K562 (cell line): ENCODE results near the gene LRRTM1. TPM values are rescaled to one million over a fixed set of nuclear protein-coding genes. Genes with fewer than 3 reads are reported as not detected.
A peak's percentile ranks its signal among the peaks of the same experiment; 100 is the strongest.

Experiments used
- ASH1L ChIP-seq: fragments of 450-650 bp; IDR thresholded peaks from 2 replicates; pipeline ENCODE4 v1.6.1; 2018; ENCODE audit warnings: borderline replicate concordance, mild to moderate bottlenecking, low read depth; ENCODE audit not compliant: partially characterized antibody
- BACH1 ChIP-seq: fragments of 200-800 bp; sonication (Bioruptor generic); IDR thresholded peaks from 2 replicates; pipeline ENCODE4 v1.6.1; 2016; ENCODE audit warnings: missing genetic modification characterization, missing compliant biosample characterization
- BRCA1 ChIP-seq, 2 experiments: fragments of 450-650 bp in 1 of 2; sonication (generic) in 1 of 2; formaldehyde crosslinking in 1 of 2; IDR thresholded peaks; 2 replicates each; pipeline versions ENCODE4 v1.5.0 to v1.6.1; 2017 to 2020; ENCODE audit warnings: mild to moderate bottlenecking in 1 of 2, missing genetic modification reagents in 1 of 2
- ETV5 ChIP-seq: sonication (generic); formaldehyde crosslinking; IDR thresholded peaks from 2 replicates; pipeline ENCODE4 v1.4.0; 2020; ENCODE audit warnings: low read depth, mild to moderate bottlenecking, missing genetic modification reagents
- HOMEZ ChIP-seq: fragments of 250-450 bp; sonication (Bioruptor Pico); IDR thresholded peaks from 2 replicates; pipeline ENCODE4 v1.4.0; 2020; ENCODE audit warnings: mild to moderate bottlenecking, moderate library complexity
- HOXB6 ChIP-seq: fragments of 250-450 bp; sonication (Bioruptor Pico); IDR thresholded peaks from 2 replicates; pipeline ENCODE4 v1.5.1; 2022; ENCODE audit warnings: mild to moderate bottlenecking, borderline replicate concordance
- MEF2A ChIP-seq: IDR thresholded peaks from 2 replicates; pipeline ENCODE4 v1.6.1; 2011; ENCODE audit warnings: low read depth, mild to moderate bottlenecking, low read length, moderate library complexity; ENCODE audit not compliant: control insufficient read depth
- MTA2 ChIP-seq: fragments of 450-650 bp; IDR thresholded peaks from 2 replicates; pipeline ENCODE4 v1.6.1; 2016; ENCODE audit warnings: low read depth
- MYNN ChIP-seq, 2 experiments: sonication (generic); formaldehyde crosslinking in 1 of 2; IDR thresholded peaks; 2 replicates each; pipeline versions ENCODE4 v1.5.0 to v1.6.1; 2016 to 2020; ENCODE audit warnings: antibody characterized with exemption in 1 of 2, missing genetic modification reagents in 1 of 2
- NR3C1 ChIP-seq: sonication (generic); formaldehyde crosslinking; IDR thresholded peaks from 2 replicates; pipeline ENCODE4 v1.8.1; 2022; ENCODE audit warnings: missing genetic modification reagents
- RAD51 ChIP-seq: fragments of 450-650 bp; IDR thresholded peaks from 2 replicates; pipeline ENCODE4 v1.7.1; 2016; ENCODE audit warnings: low read depth, mild to moderate bottlenecking, borderline replicate concordance
- SNRNP70 ChIP-seq: fragments of 200-400 bp; formaldehyde crosslinking; optimal IDR thresholded peaks from 2 replicates; pipeline ENCODE3; 2017; ENCODE audit warnings: low read depth, low read length
- STAT5B ChIP-seq: fragments of 250-450 bp; sonication (Bioruptor Pico); IDR thresholded peaks from 2 replicates; pipeline ENCODE4 v1.8.0; 2021; ENCODE audit warnings: mild to moderate bottlenecking, inconsistent platforms
- TAL1 ChIP-seq: fragments of 450-650 bp; IDR thresholded peaks from 2 replicates; pipeline ENCODE4 v1.6.1; 2016; ENCODE audit warnings: mild to moderate bottlenecking
- ZNF184 ChIP-seq: sonication (generic); formaldehyde crosslinking; IDR thresholded peaks from 2 replicates; pipeline ENCODE4 v1.5.0; 2020; ENCODE audit warnings: missing genetic modification reagents
- ZNF232 ChIP-seq: sonication (generic); formaldehyde crosslinking; IDR thresholded peaks from 2 replicates; pipeline ENCODE4 v1.8.0; 2022; ENCODE audit warnings: mild to moderate bottlenecking, missing genetic modification reagents
- ZNF561 ChIP-seq: fragments of 450-650 bp; formaldehyde crosslinking; conservative IDR thresholded peaks from 2 replicates; pipeline ENCODE4 v1.4.0; 2020; ENCODE audit warnings: mild to moderate bottlenecking, moderate library complexity
- polyA plus RNA-seq, 8 experiments: library from polyadenylated mRNA; depleted of rRNA in 4 of 8; stranded (reverse) in 5 of 8; unstranded in 3 of 8; fragments of >200 nt; fragmentation: Nextera tagmentation in 2 of 8; fragmentation: Illumina TruSeq in 1 of 8; extraction: Ambion mirVana in 2 of 8; extraction: Trizol in 1 of 8; gene quantifications; 2 replicates each; pipeline versions ENCODE4 v1.2.1 to v1.2.3, GENCODE V29; 2011 to 2014; ENCODE audit warnings: inconsistent platforms in 1 of 8, missing spikeins in 1 of 8
- total RNA-seq, 7 experiments: library from RNA; depleted of rRNA in 6 of 7; stranded (reverse); fragments of >200 nt in 6 of 7; fragmentation: Illumina TruSeq in 2 of 7; extraction: Trizol in 2 of 7; gene quantifications; 2 replicates each; pipeline versions ENCODE4 v1.2.1 to v1.2.3, GENCODE V29; 2011 to 2021; ENCODE audit warnings: low replicate concordance in 1 of 7
- TF ChIP-seq, protein P1 (sequence below), 2 experiments: fragments of 450-650 bp in 1 of 2; sonication (generic) in 1 of 2; formaldehyde crosslinking in 1 of 2; IDR thresholded peaks in 1 of 2; conservative IDR thresholded peaks in 1 of 2; 2 replicates each; pipeline versions ENCODE4 v1.6.1 to v1.8.1; 2016 to 2023; ENCODE audit warnings: mild to moderate bottlenecking in 2 of 2, moderate library complexity in 2 of 2, inconsistent platforms in 1 of 2, missing genetic modification reagents in 1 of 2
- TF ChIP-seq, protein P2 (sequence below): fragments of 250-450 bp; sonication (Bioruptor Pico); IDR thresholded peaks from 2 replicates; pipeline ENCODE4 v1.5.0; 2022; ENCODE audit warnings: mild to moderate bottlenecking
- TF ChIP-seq, protein P3 (sequence below): sonication (generic); formaldehyde crosslinking; IDR thresholded peaks from 2 replicates; pipeline ENCODE4 v1.9.0; 2022; ENCODE audit warnings: mild to moderate bottlenecking, missing genetic modification reagents
- TF ChIP-seq, protein P4 (sequence below), 2 experiments: fragments of 450-650 bp in 1 of 2; sonication (generic) in 1 of 2; formaldehyde crosslinking; conservative IDR thresholded peaks; 2 replicates each; pipeline versions ENCODE4 v1.4.0 to v1.8.1; 2020 to 2022; ENCODE audit warnings: mild to moderate bottlenecking in 1 of 2, missing genetic modification reagents in 1 of 2

The LRRTM1 gene
- total and polyA plus RNA-seq, 9 of the 15 experiments (the other 6 are each of a cell fraction or from before 2014, with no cell fraction given) = 0.07 to 0.33 (median 0.11) TPM; not detected in 6

- TF ChIP-seq, protein P1, sequence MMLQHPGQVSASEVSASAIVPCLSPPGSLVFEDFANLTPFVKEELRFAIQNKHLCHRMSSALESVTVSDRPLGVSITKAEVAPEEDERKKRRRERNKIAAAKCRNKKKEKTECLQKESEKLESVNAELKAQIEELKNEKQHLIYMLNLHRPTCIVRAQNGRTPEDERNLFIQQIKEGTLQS (IDR thresholded peaks at IDR 0.05) = peak; percentile 87
- TF ChIP-seq, protein P1 (CRISPR knock-in tag; conservative IDR thresholded peaks at IDR 0.05) = no peak
- TF ChIP-seq ZNF232 (CRISPR knock-in tag) (no peak), RAD51 (peak; percentile 54), HOMEZ (CRISPR knock-in tag) (no peak), STAT5B (CRISPR knock-in tag) (no peak), BRCA1 (IDR thresholded peaks at IDR 0.05) (no peak), BRCA1 (CRISPR knock-in tag; IDR thresholded peaks at IDR 0.05) (no peak), TAL1 (peak; percentile 86), SNRNP70 (no peak), ASH1L (no peak), MYNN (IDR thresholded peaks at IDR 0.05) (no peak), MYNN (CRISPR knock-in tag; IDR thresholded peaks at IDR 0.05) (no peak), MEF2A (no peak), ZNF184 (CRISPR knock-in tag) (no peak), MTA2 (peak; percentile 69; the same call in 1 of the 2 replicates), BACH1 (tag) (0 out of 2 replicates have a peak, but pooled peaks have one; percentile 39), NR3C1 (CRISPR knock-in tag) (no peak), HOXB6 (no peak), ZNF561 (no peak), ETV5 (no peak)
- TF ChIP-seq, protein P2, sequence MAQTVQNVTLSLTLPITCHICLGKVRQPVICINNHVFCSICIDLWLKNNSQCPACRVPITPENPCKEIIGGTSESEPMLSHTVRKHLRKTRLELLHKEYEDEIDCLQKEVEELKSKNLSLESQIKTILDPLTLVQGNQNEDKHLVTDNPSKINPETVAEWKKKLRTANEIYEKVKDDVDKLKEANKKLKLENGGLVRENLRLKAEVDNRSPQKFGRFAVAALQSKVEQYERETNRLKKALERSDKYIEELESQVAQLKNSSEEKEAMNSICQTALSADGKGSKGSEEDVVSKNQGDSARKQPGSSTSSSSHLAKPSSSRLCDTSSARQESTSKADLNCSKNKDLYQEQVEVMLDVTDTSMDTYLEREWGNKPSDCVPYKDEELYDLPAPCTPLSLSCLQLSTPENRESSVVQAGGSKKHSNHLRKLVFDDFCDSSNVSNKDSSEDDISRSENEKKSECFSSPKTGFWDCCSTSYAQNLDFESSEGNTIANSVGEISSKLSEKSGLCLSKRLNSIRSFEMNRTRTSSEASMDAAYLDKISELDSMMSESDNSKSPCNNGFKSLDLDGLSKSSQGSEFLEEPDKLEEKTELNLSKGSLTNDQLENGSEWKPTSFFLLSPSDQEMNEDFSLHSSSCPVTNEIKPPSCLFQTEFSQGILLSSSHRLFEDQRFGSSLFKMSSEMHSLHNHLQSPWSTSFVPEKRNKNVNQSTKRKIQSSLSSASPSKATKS (CRISPR knock-in tag) = no peak
- TF ChIP-seq, protein P3, sequence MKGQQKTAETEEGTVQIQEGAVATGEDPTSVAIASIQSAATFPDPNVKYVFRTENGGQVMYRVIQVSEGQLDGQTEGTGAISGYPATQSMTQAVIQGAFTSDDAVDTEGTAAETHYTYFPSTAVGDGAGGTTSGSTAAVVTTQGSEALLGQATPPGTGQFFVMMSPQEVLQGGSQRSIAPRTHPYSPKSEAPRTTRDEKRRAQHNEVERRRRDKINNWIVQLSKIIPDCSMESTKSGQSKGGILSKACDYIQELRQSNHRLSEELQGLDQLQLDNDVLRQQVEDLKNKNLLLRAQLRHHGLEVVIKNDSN = no peak
- TF ChIP-seq, protein P4, sequence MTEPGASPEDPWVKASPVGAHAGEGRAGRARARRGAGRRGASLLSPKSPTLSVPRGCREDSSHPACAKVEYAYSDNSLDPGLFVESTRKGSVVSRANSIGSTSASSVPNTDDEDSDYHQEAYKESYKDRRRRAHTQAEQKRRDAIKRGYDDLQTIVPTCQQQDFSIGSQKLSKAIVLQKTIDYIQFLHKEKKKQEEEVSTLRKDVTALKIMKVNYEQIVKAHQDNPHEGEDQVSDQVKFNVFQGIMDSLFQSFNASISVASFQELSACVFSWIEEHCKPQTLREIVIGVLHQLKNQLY (CRISPR knock-in tag; conservative IDR thresholded peaks at IDR 0.05) = no peak
Measured at GRCh38 chr2:80312282-80312839, 7.8 kb upstream of the LRRTM1 start (continued).
